Measurements from ENCODE around the gene FAM210B.
"Not testable (repeated sequence)": the region's sequence is repeated elsewhere in the genome, so short reads cannot be mapped to it uniquely, and the experiment has no call there.

FAM210B gene

GRCh38 chr20:56392881-56393482 lies 34.2 kb downstream of the FAM210B start:
- DNase-seq (ENCODE audit: low read depth in 3 of 3), result no peak

DNA sequence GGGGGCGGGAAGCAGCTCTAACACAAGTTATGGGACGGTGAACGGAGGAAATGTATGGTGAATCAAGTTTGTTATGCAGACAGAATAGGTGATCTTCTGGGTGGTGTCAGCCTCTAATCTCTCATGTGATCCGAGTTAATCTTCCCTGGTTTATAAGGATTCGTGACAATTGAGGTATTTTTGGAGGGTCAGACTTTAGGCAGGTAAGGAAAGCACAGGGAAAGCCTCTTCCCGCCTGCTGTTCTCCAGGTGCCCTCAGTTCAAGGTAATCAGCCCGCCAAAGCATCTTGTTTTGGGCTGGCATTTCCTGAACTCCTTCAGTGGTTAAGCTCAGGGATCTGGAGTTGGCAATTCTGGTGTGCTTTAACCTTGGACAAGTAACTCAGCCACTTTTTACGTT lies 34.9 kb downstream of the FAM210B start:
- DNase-seq (ENCODE audit: low read depth in 3 of 3), result no peak

- DNase-seq (ENCODE audit: low read depth in 3 of 3), result no peak
Measured at GRCh38 chr20:56395166-56395565, 36.4 kb downstream of the FAM210B start.

DNA sequence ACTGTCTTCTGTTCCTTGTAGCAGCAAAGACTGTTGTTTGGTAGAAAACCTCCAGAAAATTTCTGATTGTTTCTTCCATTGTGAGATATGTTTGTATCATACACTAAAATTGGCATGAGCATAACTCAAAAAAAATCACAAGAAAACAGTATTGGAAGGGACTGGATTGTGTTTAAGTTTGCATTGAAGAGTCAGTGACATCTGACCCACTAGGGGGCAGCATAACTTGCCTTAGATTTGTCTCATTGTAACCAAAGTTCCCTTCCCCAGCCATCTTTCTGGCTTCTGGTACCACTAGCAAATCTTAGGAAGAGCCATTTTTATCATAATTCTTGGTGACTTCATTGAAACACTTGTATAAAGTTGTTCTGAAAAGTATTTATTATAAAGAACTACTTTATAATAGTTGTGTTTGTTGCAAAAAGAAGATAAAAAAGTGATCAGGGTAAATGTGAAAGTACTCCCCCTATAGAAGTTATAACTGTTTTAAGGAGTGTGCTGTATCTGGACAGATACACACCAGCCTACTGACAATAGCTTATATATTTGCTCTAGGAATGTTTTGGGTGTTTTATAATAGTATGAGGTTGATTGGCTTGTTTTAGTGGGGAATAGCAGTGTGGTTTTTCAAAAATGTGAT lies 41.3 kb downstream of the FAM210B start:
- DNase-seq (ENCODE audit: low read depth in 3 of 3), result peak in 2 of 3 experiments; percentile 35 to 55

DNA sequence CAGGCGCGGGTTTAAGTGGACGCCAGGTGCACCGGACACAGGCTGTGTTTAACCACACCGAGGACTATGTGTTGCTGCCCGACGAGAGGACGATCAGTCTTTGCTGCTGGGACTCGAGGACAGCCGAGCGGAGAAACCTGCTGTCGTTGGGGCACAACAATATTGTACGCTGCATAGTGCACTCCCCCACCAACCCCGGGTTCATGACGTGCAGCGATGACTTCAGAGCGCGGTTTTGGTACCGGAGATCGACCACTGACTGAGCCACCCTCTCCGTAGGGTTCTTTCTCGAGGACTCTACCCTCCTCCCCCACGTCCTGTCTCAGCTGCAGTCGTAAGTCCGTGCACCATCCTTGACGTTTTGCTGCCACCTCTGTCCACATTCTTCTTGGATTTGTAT lies 44.7 kb downstream of the FAM210B start:
- DNase-seq (ENCODE audit: low read depth in 3 of 3), result no peak

GRCh38 chr20:56405356-56405755 lies 46.6 kb downstream of the FAM210B start:
- not testable (repeated sequence) for DNase-seq (ENCODE audit: low read depth in 3 of 3)

GRCh38 chr20:56406910-56407309 lies 48.1 kb downstream of the FAM210B start:
- DNase-seq (ENCODE audit: low read depth in 3 of 3), result no peak

DNA sequence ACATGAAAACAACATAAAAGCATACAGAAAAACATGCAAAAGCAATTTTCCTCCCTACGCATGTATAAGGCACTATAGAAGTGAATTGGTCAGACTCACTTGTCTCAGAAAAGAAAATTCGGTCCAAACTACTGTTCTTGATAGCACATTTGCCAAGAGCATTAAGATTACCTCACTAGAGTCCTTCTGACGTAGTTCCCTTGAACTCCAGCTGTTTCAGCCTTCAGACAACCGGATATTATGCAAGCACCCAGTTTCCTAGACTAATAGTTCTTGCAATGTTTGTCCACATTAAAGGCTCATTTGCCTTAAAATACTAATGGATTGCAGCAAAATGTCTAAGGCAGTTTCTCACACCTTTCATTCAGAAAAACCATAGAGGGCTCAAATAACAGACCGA lies 50.7 kb downstream of the FAM210B start:
- no peak for DNase-seq (ENCODE audit: low read depth in 3 of 3)

- no peak for DNase-seq (ENCODE audit: low read depth in 3 of 3)
Measured at GRCh38 chr20:56409956-56410355, 51.2 kb downstream of the FAM210B start.

DNA sequence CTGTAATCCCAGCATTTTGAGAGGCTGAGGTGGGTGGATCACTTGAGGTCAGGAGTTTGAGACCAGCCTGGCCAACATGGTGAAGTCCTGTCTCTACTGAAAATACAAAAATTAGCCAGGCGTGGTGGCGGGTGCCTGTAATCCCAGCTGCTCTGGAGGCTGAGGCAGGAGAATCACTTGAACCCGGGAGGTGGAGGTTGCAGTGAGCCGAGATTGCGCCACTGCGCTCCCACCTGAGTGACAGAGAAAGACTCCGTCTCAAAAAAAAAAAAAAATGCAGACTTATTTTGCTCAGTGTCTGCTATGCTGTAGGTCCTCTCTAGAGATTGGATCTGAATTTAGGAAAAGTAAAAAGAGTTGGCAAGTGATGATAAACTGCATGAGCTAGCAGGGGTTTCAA lies 52.5 kb downstream of the FAM210B start:
- DNase-seq (ENCODE audit: low read depth in 3 of 3), result not testable (repeated sequence)

- no peak for DNase-seq (ENCODE audit: low read depth in 3 of 3)
Measured at GRCh38 chr20:56411759-56412472, 53.1 kb downstream of the FAM210B start, which contains the start of gene CASS4. Gene CASS4, plus strand, starts transcription at chr20:56412260. Its CDS starts 199 bp downstream, at chr20:56412459.

DNA sequence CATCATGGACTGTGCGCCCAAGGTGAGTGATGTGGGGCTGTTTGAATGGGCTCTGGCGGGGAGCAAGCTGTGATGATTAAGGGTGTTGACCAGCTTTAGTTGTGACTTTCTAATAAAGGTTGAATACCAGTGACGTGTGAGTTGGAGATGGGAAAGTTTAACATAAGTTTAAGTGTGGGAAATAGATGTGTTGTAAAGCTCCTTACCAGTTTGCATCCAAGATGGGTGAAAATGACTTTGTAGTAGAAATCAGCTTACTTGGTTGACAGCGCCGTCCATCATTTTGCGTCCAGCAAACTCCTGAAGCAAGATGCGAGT lies 53.7 kb downstream of the FAM210B start:
- no peak for DNase-seq (ENCODE audit: low read depth in 3 of 3)

- DNase-seq (ENCODE audit: low read depth in 3 of 3), result no peak
Measured at GRCh38 chr20:56412949-56413348, 54.2 kb downstream of the FAM210B start.

DNA sequence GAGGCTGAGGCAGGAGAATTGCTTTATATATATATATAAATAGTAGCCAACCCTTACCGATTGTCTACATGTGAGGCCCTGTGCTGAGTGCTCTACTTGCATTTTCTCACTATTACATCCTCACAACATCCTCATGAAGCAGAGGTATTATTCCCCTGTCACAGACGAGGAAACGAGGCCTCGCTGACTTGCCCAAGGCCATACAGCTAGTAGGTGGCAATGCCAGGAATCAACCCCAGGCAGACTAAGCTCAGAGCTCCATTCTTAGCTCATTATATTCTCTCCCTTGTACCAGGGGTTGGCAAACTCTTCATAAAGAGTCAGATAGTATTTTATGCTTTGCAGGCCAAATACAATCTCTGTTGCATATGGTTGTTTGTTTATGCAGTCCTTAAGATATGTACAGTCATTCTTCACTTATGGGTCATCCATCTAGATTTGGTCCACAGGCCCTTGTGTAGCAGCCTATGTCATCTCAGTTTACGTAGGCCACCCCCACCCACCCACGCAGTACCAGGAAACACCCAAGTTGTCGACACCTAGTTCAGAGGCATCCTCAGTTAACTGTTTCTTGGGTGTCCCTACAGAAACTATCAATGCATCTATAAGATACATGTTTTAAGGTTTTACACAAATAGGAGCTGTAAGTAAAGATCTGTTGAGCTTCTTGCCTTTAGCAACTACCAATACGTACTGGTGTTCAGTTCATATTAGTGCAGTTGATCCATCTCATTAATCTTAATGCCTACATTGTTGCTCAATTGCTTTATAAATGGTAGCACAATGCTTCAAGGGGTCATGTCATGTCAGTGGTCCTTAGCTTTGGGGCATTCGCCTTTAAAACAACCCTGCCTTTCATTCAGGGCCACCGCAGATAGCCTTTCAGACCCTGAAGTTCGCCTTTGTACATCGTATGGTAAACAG lies 56.3 kb downstream of the FAM210B start:
- DNase-seq (ENCODE audit: low read depth in 3 of 3), result peak in 2 of 3 experiments; percentile 43 to 64

DNA sequence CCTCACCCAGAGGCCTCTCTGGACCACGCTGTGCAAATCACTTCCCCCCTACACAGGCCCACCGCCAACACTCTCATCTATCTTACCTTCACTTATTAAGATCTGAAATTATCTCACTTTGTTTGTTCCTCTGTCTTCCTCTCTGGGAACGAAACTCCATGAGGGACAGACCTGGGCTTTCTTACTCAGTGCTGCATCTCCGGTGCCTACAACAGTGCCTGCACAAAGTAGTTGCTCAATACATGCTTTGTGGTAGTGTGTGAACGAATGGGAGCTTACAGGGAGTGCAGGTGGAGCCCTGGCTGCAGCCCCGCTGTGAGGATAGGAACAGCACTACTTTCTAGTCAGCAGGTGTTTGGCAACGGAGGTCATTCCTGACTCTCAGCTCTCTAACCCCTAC lies 58.6 kb downstream of the FAM210B start:
- no peak for DNase-seq (ENCODE audit: low read depth in 3 of 3)

GRCh38 chr20:56417911-56418310 lies 59.1 kb downstream of the FAM210B start:
- no peak for DNase-seq (ENCODE audit: low read depth in 3 of 3)
